ENCODE data around the gene C1QB. TPM values are rescaled to one million over a fixed set of nuclear protein-coding genes. Genes with fewer than 3 reads are reported as not detected.

The C1QB gene
- total and polyA plus RNA-seq, 2 experiments from 2014 or later, result not detected

- Histone ChIP-seq H3F3A (replicated peaks; ENCODE audit: low read depth) (no peaks in the 10 kb centered on the region), H3K4me2 (no peak overlapping the region), H2AFZ (no peak overlapping the region), H3K79me2 (replicated peaks; ENCODE audit: insufficient read depth) (no peaks in the 10 kb centered on the region), H3K4me1 (ENCODE audit: insufficient read depth) (peaks cover 33% of the 10 kb centered on the region), H3K27me3 (ENCODE audit: insufficient read depth) (no peaks in the 10 kb centered on the region), H3K9me2 (ENCODE audit: insufficient read depth) (no peaks in the 10 kb centered on the region), H3K36me3 (ENCODE audit: insufficient read depth) (no peaks in the 10 kb centered on the region), H3K27ac (ENCODE audit: low read depth) (no peak overlapping the region), H4K20me1 (replicated peaks; ENCODE audit: insufficient read depth) (no peaks in the 10 kb centered on the region), H3K4me3 (no peak overlapping the region)
- DNase-seq (ENCODE audit: low spot score) (no peak), ATAC-seq (no peak)
- Mint-ChIP-seq H3K27ac (no peak overlapping the region), H3K36me3 (ENCODE audit: low read depth) (no peaks in the 10 kb centered on the region), H3K9me3 (no peaks in the 10 kb centered on the region; the same call in 2 of the 3 replicates), H3K4me1 (peaks cover 24% of the 10 kb centered on the region), H3K27me3 (ENCODE audit: insufficient read depth, low read depth, poor library complexity) (peaks cover 2% of the 10 kb centered on the region), H3K4me3 (no peak overlapping the region)
- TF ChIP-seq ZNF114 (CRISPR knock-in tag; IDR thresholded peaks at IDR 0.05) (no peak), CTCF (conservative IDR thresholded peaks at IDR 0.05; ENCODE audit: low read depth in 2 of 2) (no peak), ETS1 (IDR thresholded peaks at IDR 0.05) (no peak), CREB1 (CRISPR knock-in tag; IDR thresholded peaks at IDR 0.05; ENCODE audit: low read depth) (no peak), ZNF462 (CRISPR knock-in tag; IDR thresholded peaks at IDR 0.05) (no peak), EZH2 (IDR thresholded peaks at IDR 0.05; ENCODE audit: low read depth, unreplicated experiment) (no peak)
Observed at GRCh38 chr1:22633697-22634463, 19.2 kb upstream of the C1QB start.

Measured in GM23338 (cell line).